ENCODE data around the gene TNFRSF19. TPM values are rescaled to one million over a fixed set of nuclear protein-coding genes. Genes with fewer than 3 reads are reported as not detected.

TNFRSF19 gene
- total and polyA plus RNA-seq, 2 of the 13 experiments (the other 11 are each of a cell fraction or from before 2014, with no cell fraction given): 75.3 to 77.7 TPM

- TF ChIP-seq POGK (CRISPR knock-in tag; conservative IDR thresholded peaks at IDR 0.05) (no peak), ZNF180 (CRISPR knock-in tag; IDR thresholded peaks at IDR 0.05; ENCODE audit: borderline replicate concordance, low read depth) (0 out of 2 replicates have a peak, but pooled peaks have one; percentile 17), ZNF414 (CRISPR knock-in tag; IDR thresholded peaks at IDR 0.05) (no peak), SNRNP70 (IDR thresholded peaks at IDR 0.05; ENCODE audit: low read depth, low read length) (no peak), HDAC6 (IDR thresholded peaks at IDR 0.05; ENCODE audit: low read depth, low read length) (no peak), REST (IDR thresholded peaks at IDR 0.05; ENCODE audit: borderline replicate concordance in 1 of 2, low read depth in 1 of 2, low read length in 2 of 2) (no peak), ZNF703 (CRISPR knock-in tag; IDR thresholded peaks at IDR 0.05; ENCODE audit: borderline replicate concordance) (no peak), MAFG (CRISPR knock-in tag; IDR thresholded peaks at IDR 0.05) (no peak), ZFAT (CRISPR knock-in tag; conservative IDR thresholded peaks at IDR 0.05) (no peak), HDAC1 (CRISPR knock-in tag; IDR thresholded peaks at IDR 0.05) (no peak), KDM5A (IDR thresholded peaks at IDR 0.05; ENCODE audit: borderline replicate concordance, low read length) (no peak), ZC3H13 (CRISPR knock-in tag; IDR thresholded peaks at IDR 0.05) (no peak), ZNF564 (CRISPR knock-in tag; IDR thresholded peaks at IDR 0.05) (no peak), ZFP41 (CRISPR knock-in tag; IDR thresholded peaks at IDR 0.05; ENCODE audit: borderline replicate concordance) (no peak), ZNF800 (CRISPR knock-in tag; IDR thresholded peaks at IDR 0.05) (no peak), KDM3A (CRISPR knock-in tag; IDR thresholded peaks at IDR 0.05; ENCODE audit: low read depth) (no peak), ZNF12 (CRISPR knock-in tag; IDR thresholded peaks at IDR 0.05) (no peak)
These were observed 2.2 kb upstream of the TNFRSF19 start (continued) for GRCh38 chr13:23567906-23568460.
